GM12865 (cell line): ENCODE results near the gene FBXW2.

Experiments
- DNase-seq: peaks from one replicate; pipeline ENCODE4 v3.0.0; 2010; ENCODE audit warnings: low read depth
- H3K4me3 ChIP-seq: 2 replicates; pipeline ENCODE4 v1.5.1; 2011; ENCODE audit warnings: mild to moderate bottlenecking, low read depth, low read length, control low read depth
- TF ChIP-seq, protein P1 (sequence below): IDR thresholded peaks from 2 replicates; pipeline ENCODE4 v1.5.1; 2011; ENCODE audit warnings: low read length, control low read depth, low read depth, inconsistent platforms; ENCODE audit not compliant: insufficient read depth; ENCODE audit errors: missing control alignments

Gene FBXW2, protein sequence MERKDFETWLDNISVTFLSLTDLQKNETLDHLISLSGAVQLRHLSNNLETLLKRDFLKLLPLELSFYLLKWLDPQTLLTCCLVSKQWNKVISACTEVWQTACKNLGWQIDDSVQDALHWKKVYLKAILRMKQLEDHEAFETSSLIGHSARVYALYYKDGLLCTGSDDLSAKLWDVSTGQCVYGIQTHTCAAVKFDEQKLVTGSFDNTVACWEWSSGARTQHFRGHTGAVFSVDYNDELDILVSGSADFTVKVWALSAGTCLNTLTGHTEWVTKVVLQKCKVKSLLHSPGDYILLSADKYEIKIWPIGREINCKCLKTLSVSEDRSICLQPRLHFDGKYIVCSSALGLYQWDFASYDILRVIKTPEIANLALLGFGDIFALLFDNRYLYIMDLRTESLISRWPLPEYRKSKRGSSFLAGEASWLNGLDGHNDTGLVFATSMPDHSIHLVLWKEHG

DNA sequence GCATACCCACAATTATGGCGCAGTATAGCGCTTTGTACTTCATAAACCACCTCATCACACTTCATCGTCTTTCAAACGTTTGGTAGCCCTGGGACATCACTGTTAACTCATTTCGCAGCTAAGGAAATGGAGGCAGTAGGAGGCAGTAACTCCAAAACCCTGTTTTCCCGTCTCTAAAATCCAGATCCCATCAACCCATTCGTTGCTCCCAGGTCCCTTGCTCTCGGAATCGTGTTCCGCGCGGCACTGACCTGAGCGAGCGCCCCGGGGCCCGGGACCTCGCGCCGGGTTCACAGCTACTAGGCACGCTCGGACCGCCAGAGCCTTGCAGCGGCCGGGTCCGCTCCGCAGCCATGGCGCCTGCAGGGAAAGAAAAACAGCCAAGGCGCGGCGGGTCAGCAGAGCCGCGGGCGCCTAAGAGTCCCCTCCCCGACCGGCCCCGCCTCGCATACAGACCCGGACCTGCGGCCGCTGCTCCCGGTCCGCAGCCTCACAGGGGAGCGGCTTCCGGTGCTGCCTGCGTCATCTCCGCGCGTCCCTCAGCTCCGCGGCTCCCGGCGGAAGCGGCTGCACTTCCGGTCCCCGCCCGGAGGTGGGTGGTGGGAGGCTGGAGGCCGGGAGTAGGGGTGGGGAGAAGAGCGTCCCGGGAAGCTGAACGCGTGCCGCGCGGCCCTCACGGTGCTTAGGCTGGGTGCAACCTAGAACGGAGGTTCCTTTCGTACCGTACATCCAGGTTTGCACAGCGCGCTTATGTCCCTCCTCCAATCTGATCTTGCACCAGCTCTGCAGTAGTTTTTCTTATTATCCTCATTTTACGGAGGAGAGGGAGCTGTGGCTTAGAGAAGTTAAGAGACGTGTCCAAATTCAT lies at the start of gene FBXW2:
Gene FBXW2 (minus strand): TSS at position 519 of the 868 bp plus-strand sequence. CDS start 5,158 bp downstream, outside the sequence.
- peak; percentile 94 for DNase-seq
- peak within 1 kb of the TSS; percentile 95 for H3K4me3 ChIP-seq
- TF ChIP-seq, protein P1, sequence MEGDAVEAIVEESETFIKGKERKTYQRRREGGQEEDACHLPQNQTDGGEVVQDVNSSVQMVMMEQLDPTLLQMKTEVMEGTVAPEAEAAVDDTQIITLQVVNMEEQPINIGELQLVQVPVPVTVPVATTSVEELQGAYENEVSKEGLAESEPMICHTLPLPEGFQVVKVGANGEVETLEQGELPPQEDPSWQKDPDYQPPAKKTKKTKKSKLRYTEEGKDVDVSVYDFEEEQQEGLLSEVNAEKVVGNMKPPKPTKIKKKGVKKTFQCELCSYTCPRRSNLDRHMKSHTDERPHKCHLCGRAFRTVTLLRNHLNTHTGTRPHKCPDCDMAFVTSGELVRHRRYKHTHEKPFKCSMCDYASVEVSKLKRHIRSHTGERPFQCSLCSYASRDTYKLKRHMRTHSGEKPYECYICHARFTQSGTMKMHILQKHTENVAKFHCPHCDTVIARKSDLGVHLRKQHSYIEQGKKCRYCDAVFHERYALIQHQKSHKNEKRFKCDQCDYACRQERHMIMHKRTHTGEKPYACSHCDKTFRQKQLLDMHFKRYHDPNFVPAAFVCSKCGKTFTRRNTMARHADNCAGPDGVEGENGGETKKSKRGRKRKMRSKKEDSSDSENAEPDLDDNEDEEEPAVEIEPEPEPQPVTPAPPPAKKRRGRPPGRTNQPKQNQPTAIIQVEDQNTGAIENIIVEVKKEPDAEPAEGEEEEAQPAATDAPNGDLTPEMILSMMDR = no peak

DNA sequence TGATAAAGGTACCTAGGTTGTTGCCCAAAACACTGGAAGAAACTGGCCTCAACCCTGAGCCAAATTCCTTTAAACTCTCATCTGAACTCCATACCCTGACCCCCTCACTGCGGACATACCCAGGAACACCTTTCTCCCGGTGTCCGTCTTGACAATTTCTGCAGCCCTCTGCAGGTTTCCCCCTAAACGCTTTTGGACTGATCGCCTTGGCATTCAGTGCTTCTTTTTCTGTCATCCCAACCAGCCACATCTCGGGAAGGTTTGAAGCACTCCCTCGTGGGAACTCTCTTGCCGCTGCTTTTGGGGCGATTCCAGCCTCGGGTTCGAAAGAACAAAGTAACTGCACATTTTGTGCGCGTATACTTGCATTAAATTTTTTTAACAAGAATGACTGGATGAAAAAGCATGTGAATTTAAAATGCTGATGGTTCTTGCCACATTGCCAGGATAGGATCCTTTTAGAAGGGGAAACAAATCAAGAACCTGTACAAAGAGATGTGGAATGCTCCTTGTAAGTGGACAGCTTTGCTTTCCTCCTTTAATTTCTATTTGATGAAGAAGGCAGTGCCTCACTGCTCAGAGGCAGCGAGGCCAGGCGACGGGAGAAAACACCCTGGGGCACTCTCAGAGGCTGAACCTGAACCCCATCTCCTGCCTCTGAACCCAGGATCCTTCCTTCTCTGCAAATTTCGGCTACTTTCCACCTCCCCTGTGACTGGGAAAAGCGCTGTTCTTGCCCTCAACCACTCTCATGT lies 48.9 kb upstream of the FBXW2 start:
- TF ChIP-seq, protein P1 = no peak
- peak overlapping the region; percentile 69 for H3K4me3 ChIP-seq
- DNase-seq = no peak

DNA sequence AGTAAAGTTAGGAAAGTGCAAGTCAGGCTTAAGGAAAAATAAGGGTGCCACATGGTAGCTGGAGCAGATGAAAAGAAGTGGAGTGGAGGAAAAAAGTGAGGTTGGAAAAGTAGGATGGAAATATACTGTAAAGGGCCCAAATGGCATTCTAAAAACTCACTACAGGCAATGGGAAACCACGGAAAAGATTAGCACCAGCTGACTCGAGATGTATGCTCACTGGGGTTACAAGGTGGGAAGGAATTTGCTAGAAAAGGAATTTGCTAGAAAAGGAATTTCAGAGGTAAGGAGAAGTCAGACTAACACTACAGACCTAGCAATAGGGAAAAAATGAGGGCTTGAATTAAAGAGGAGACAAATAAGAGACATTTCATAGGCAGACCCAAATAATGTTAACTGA lies 45.9 kb upstream of the FBXW2 start:
- TF ChIP-seq, protein P1 = no peak
- no peak overlapping the region for H3K4me3 ChIP-seq
- no peak for DNase-seq

DNA sequence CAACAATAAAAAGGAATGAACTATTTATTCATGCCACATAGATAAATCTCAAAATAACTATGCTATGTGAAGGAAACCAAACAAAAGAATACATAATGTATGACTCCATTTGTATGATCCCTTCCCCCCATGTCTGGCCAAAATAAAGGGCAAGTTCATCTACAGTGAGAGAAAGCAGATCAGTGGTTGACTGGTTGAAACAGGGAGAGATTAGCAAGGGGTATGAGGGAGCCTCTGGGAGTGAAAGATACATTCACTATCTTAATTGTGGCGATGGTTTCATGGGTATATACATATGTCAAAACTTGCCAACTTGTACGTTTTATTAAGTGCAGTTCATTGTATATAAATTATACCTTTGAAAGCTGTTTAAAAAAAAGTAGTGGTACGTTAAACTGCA lies 44.7 kb upstream of the FBXW2 start:
- TF ChIP-seq, protein P1 = no peak
- H3K4me3 ChIP-seq = no peak overlapping the region
- DNase-seq = no peak

DNA sequence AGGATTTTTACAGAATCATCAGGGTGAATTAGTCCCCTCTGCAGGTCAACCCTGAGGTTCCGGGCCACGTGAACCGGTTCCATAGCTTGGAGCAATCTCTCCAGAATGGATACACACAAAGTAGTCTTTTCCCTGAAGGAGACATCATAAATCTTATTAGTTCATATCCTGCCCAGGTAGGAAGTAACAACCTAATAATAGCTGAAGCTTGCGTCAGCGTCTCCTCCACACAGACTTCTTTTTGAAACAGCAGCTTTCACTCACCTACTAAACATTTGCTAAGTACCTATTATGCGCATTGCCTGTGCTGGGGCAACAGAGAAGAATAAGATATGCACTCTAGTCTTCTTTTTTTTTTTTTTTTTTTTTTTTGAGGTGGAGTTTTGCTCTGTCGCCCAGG lies 40.1 kb upstream of the FBXW2 start:
- H3K4me3 ChIP-seq = no peak overlapping the region
- DNase-seq = no peak
- TF ChIP-seq, protein P1 = no peak

DNA sequence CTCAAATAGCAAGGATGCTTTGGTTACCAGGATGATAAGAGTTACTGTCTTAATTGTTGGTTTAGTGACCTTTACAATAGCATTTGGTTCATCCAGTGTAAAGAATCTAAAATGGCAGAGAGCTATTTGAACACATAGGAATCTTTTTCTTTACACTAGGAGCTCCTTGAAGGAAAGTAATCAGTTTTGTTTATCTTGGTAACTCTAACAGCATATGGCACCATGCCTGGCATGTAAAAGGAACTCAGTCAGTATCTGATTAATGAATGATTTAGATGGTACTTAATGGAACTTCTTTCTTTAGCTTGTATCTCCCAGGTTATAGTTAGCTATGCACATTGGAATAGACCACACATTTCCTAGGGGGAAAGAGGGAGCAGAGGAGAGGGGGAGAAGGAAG lies 39.6 kb upstream of the FBXW2 start:
- no peak overlapping the region for H3K4me3 ChIP-seq
- no peak for DNase-seq
- TF ChIP-seq, protein P1 = no peak
